AG04450 (cell line): ENCODE results near the gene TPSG1. TPM values are rescaled to one million over a fixed set of nuclear protein-coding genes. Genes with fewer than 3 reads are reported as not detected.

Experiments used
- CTCF ChIA-PET: fragments of 300-600, 350-600 bp; formaldehyde crosslinking; extraction: SDS; loops from one replicate; lab custom pipeline; 2022; ENCODE audit warnings: antibody characterized with exemption, inconsistent platforms; lab: Charles Lee
- POLR2A ChIA-PET: fragments of 350-600 bp; formaldehyde crosslinking; extraction: SDS; loops from one replicate; lab custom pipeline; 2021; ENCODE audit warnings: antibody characterized with exemption, inconsistent platforms; lab: Yijun Ruan, JAX
- DNase-seq: peaks from one replicate; pipeline ENCODE4 v3.0.0-alpha.2; 2011; ENCODE audit warnings: low read depth, low spot score
- H3K27ac ChIP-seq: one replicate; pipeline ENCODE4 v1.5.1; 2012; ENCODE audit warnings: low read depth, low read length, control low read depth
- H3K27me3 ChIP-seq: one replicate; pipeline ENCODE4 v1.6.0; 2012; ENCODE audit warnings: low read length; ENCODE audit not compliant: control insufficient read depth, insufficient read depth
- H3K4me3 ChIP-seq: 2 replicates; pipeline ENCODE4 v1.5.1; 2011; ENCODE audit warnings: mild to moderate bottlenecking, low read depth, low read length, control low read depth
- H3K9me3 ChIP-seq: 2 replicates; pipeline ENCODE4 v1.5.1; 2012; ENCODE audit warnings: low read length; ENCODE audit not compliant: control insufficient read depth, insufficient read depth
- CTCF ChIP-seq: IDR thresholded peaks from 2 replicates; pipeline ENCODE4 v1.5.1; 2011; ENCODE audit warnings: low read depth, low read length, control low read depth, inconsistent platforms
- polyA plus RNA-seq: library from polyadenylated mRNA; depleted of rRNA; stranded (reverse); fragments of >200 nt; gene quantifications from 2 replicates; pipeline ENCODE4 v1.2.3, GENCODE V29; 2011

TPSG1 gene
- polyA plus RNA-seq, 1 experiment, result not detected

GRCh38 chr16:1260101-1260680 is 35.1 kb upstream of the TPSG1 start:
- no peak overlapping the region for H3K4me3 ChIP-seq

GRCh38 chr16:1259760-1260068 is 34.6 kb upstream of the TPSG1 start:
- DNase-seq, result no peak
- Histone ChIP-seq H3K4me3 (no peak overlapping the region), H3K9me3 (peaks cover 9% of the 10 kb centered on the region; the same call in 1 of the 2 replicates), H3K27ac (no peak overlapping the region), H3K27me3 (peaks cover 40% of the 10 kb centered on the region)
- TF ChIP-seq CTCF, result no peak
- POLR2A ChIA-PET, result no interaction called here
- CTCF ChIA-PET, result no interaction called here

More at GRCh38 chr16:1260101-1260680, 35.1 kb upstream of the TPSG1 start:
- ChIA-PET CTCF (no interaction called here), POLR2A (no interaction called here)
- Histone ChIP-seq H3K27ac (no peak overlapping the region), H3K9me3 (peaks cover 10% of the 10 kb centered on the region; the same call in 1 of the 2 replicates), H3K27me3 (peaks cover 40% of the 10 kb centered on the region)
- TF ChIP-seq CTCF, result no peak
- DNase-seq, result no peak

- ChIA-PET CTCF (no interaction called here), POLR2A (no interaction called here)
- no peak for TF ChIP-seq CTCF
- H3K27ac ChIP-seq, result no peak overlapping the region
- peaks cover 5% of the 10 kb centered on the region; the same call in 1 of the 2 replicates for H3K9me3 ChIP-seq
- DNase-seq, result no peak
- H3K4me3 ChIP-seq, result no peak overlapping the region
- H3K27me3 ChIP-seq, result peaks cover 40% of the 10 kb centered on the region
Measured at GRCh38 chr16:1258906-1259759, 34.1 kb upstream of the TPSG1 start.

GRCh38 chr16:1258225-1258600 is 33.1 kb upstream of the TPSG1 start:
- no peak overlapping the region for H3K4me3 ChIP-seq
- H3K27ac ChIP-seq, result no peak overlapping the region
- CTCF ChIA-PET, result no interaction called here
- peaks cover 39% of the 10 kb centered on the region for H3K27me3 ChIP-seq
- TF ChIP-seq CTCF, result no peak
- H3K9me3 ChIP-seq, result no peaks in the 10 kb centered on the region; the same call in 1 of the 2 replicates
- POLR2A ChIA-PET, result no interaction called here
- no peak for DNase-seq

GRCh38 chr16:1257561-1258224 is 32.6 kb upstream of the TPSG1 start:
- Histone ChIP-seq H3K4me3 (no peak overlapping the region), H3K27me3 (peaks cover 37% of the 10 kb centered on the region), H3K9me3 (no peaks in the 10 kb centered on the region; the same call in 1 of the 2 replicates), H3K27ac (no peak overlapping the region)
- TF ChIP-seq CTCF, result no peak
- POLR2A ChIA-PET, result no interaction called here
- no peak for DNase-seq
- CTCF ChIA-PET, result no interaction called here
